ENCODE data around the gene PLCB4.

- TF ChIP-seq POLR2A (IDR thresholded peaks at IDR 0.05) (no peak), CTCF (IDR thresholded peaks at IDR 0.05) (no peak)
These were observed 23.2 kb downstream of the PLCB4 start for GRCh38 chr20:9092113-9092512.

Data from adrenal gland (tissue), 5 donors.